ENCODE results near the gene CMIP. TPM values are rescaled to one million over a fixed set of nuclear protein-coding genes. Genes with fewer than 3 reads are reported as not detected.

Gene CMIP
- total RNA-seq, 1 experiment from 2014 or later, result 48.2 TPM

GRCh38 chr16:81639931-81640680, 195.5 kb downstream of the CMIP start:
- DNase-seq, result no peak
- no peak overlapping the region for H3K23ac ChIP-seq (ENCODE audit: insufficient read length, low read depth, low read length)
- peaks cover 3% of the 10 kb centered on the region for H3K23me2 ChIP-seq (ENCODE audit: insufficient read length, low read depth, low read length, poor library complexity, severe bottlenecking)
- Mint-ChIP-seq H3K4me3 (no peak overlapping the region), H3K4me1 (peaks cover 23 to 50% of the 10 kb centered on the region in 2 experiments), H3K36me3 (ENCODE audit: insufficient read depth in 1 of 3, low read depth in 3 of 3) (0 out of 7 replicates have a peak, but pooled peaks cover 0 to 3% (median 1%) of the 10 kb centered on the region in 3 experiments), H3K27me3 (ENCODE audit: low read depth) (no peaks in the 10 kb centered on the region), H3K9me3 (no peaks in the 10 kb centered on the region), H3K27ac (peak overlapping the region in 1 of 3 experiments; percentile 8; a peak in 2 of 7 replicates)
- H3K18ac ChIP-seq (ENCODE audit: insufficient read length, low read depth, low read length), result no peak overlapping the region
- no peaks in the 10 kb centered on the region for H3K4me1 ChIP-seq (ENCODE audit: insufficient read depth, low read length)
- H3K56ac ChIP-seq (ENCODE audit: insufficient read length, low read depth, low read length), result no peak overlapping the region
- H3K14ac ChIP-seq (ENCODE audit: insufficient read depth, low read length), result no peak overlapping the region; the same call in 1 of the 2 replicates
- no peak overlapping the region for H2BK15ac ChIP-seq (ENCODE audit: low read depth, low read length)
- no peaks in the 10 kb centered on the region for H3K79me2 ChIP-seq (ENCODE audit: insufficient read depth, low read length)
- H4K91ac ChIP-seq (ENCODE audit: insufficient read length, low read depth, low read length), result no peak overlapping the region
- H4K20me1 ChIP-seq (ENCODE audit: control insufficient read depth, insufficient read depth, insufficient read length), result no peaks in the 10 kb centered on the region
- no CpG with 5 or more reads among the region's 16 CpGs for WGBS (ENCODE audit: extremely low coverage, insufficient read length, low lambda C conversion rate)
- H4K5ac ChIP-seq (ENCODE audit: insufficient read length, low read depth, low read length), result no peak overlapping the region
- no peak overlapping the region for H2AFZ ChIP-seq (ENCODE audit: low read length)
- H3K9me3 ChIP-seq (ENCODE audit: control insufficient read depth, low read depth, low read length), result no peaks in the 10 kb centered on the region
- no peaks in the 10 kb centered on the region for H3K27me3 ChIP-seq (ENCODE audit: insufficient read depth, low read length)
- no peak overlapping the region for H2AK5ac ChIP-seq (ENCODE audit: insufficient read length, low read length)
- no peak overlapping the region for H3K4ac ChIP-seq (ENCODE audit: low read depth, low read length)
- no peak overlapping the region for H3K27ac ChIP-seq (ENCODE audit: insufficient read length, low read depth, low read length)
- H3K9ac ChIP-seq (ENCODE audit: extremely low read depth, insufficient read length, low read length), result no peak overlapping the region
- no peak overlapping the region for H2BK5ac ChIP-seq (ENCODE audit: insufficient read length, low read length)
- H3T11ph ChIP-seq (ENCODE audit: low read length), result no peak overlapping the region
- no peak overlapping the region for H2BK20ac ChIP-seq (ENCODE audit: low read depth, low read length, poor library complexity, severe bottlenecking)
- H4K8ac ChIP-seq (replicated peaks; ENCODE audit: insufficient read length, low read depth, low read length), result no peak overlapping the region
- H2BK12ac ChIP-seq (ENCODE audit: insufficient read length, low read depth, low read length), result no peak overlapping the region
- no peak for TF ChIP-seq CTCF (conservative IDR thresholded peaks at IDR 0.05)
- no peaks in the 10 kb centered on the region for H3K79me1 ChIP-seq (ENCODE audit: insufficient read depth, low read depth, low read length, poor library complexity, severe bottlenecking)
- no peak overlapping the region for H3K4me2 ChIP-seq (ENCODE audit: insufficient read depth, insufficient read length, low read length)
- H2BK120ac ChIP-seq (ENCODE audit: low read depth, low read length, poor library complexity, severe bottlenecking), result no peak overlapping the region

Data from H9 (cell line).